A549 (cell line): ENCODE measurements around the gene DIAPH2. TPM values are rescaled to one million over a fixed set of nuclear protein-coding genes. Genes with fewer than 3 reads are reported as not detected.

Experiments
- ATAC-seq, 2 experiments: fragments of 200-7000 bp in 1 of 2; fragments of >200 bp in 1 of 2; cut with Nextera tagmentation in 1 of 2; cut with Tn5 transposase in 1 of 2; 3 replicates each; pipeline versions ENCODE4 v1.8.0 to v1.9.1; 2018 to 2020; ENCODE audit warnings: mild to moderate bottlenecking in 1 of 2, moderate library complexity in 1 of 2
- CTCF ChIA-PET: fragments of 300-600 bp; sonication (Branson Sonifier 250); formaldehyde crosslinking; extraction: SDS; loops from one replicate; lab custom pipeline; 2021; ENCODE audit warnings: antibody characterized with exemption, inconsistent platforms; lab: Yijun Ruan, JAX
- POLR2A ChIA-PET: fragments of 350-600 bp; formaldehyde crosslinking; extraction: SDS; loops from one replicate; lab custom pipeline; 2021; ENCODE audit warnings: antibody characterized with exemption, inconsistent platforms; lab: Yijun Ruan, JAX
- DNase-seq, 2 experiments: peaks; one replicate each; pipeline versions ENCODE4 v3.0.0 to v3.0.0-alpha.2; 2011 to 2016; ENCODE audit warnings: low read depth in 1 of 2, low spot score in 1 of 2
- FAIRE-seq: peaks from 2 replicates; lab custom pipeline; 2011; peaks lifted over from hg19 to GRCh38; lab: Jason Lieb, UNC
- H3K27ac ChIP-seq, 2 experiments: fragments of >200 bp; sonication (Bioruptor Twin); formaldehyde crosslinking; 3 replicates each; pipeline ENCODE4 v1.5.1; 2016 to 2017
- H3K4me1 ChIP-seq: fragments of >200 bp; sonication (Bioruptor Twin); formaldehyde crosslinking; 3 replicates; pipeline ENCODE4 v1.6.1; 2016
- H3K4me2 ChIP-seq: fragments of >200 bp; sonication (Bioruptor Twin); formaldehyde crosslinking; 3 replicates; pipeline ENCODE4 v1.6.1; 2016
- H3K4me3 ChIP-seq: fragments of >200 bp; sonication (Bioruptor Twin); formaldehyde crosslinking; 3 replicates; pipeline ENCODE4 v1.5.1; 2016
- H3K9me3 ChIP-seq: fragments of >200 bp; sonication (Bioruptor Twin); formaldehyde crosslinking; 3 replicates; pipeline ENCODE4 v1.6.1; 2016
- BHLHE40 ChIP-seq: IDR thresholded peaks from 2 replicates; pipeline ENCODE4 v1.6.1; 2012; ENCODE audit warnings: low read depth, low read length, inconsistent platforms
- CBX8 ChIP-seq: fragments of 200-600 bp; sonication (generic); IDR thresholded peaks from 2 replicates; pipeline ENCODE4 v1.6.1; 2016
- CHD2 ChIP-seq: fragments of 150-350 bp; IDR thresholded peaks from 2 replicates; pipeline ENCODE4 v1.6.1; 2014; ENCODE audit warnings: low read length; ENCODE audit not compliant: partially characterized antibody
- GATA3 ChIP-seq: IDR thresholded peaks from 2 replicates; pipeline ENCODE4 v1.6.1; 2012; ENCODE audit warnings: borderline replicate concordance
- HEYL ChIP-seq: fragments of 250-450 bp; sonication (Bioruptor Pico); IDR thresholded peaks from 2 replicates; pipeline ENCODE4 v1.8.0; 2021; ENCODE audit warnings: mild to moderate bottlenecking, moderate library complexity
- KDM1A ChIP-seq: fragments of 200-600 bp; sonication (generic); IDR thresholded peaks from 2 replicates; pipeline ENCODE4 v1.6.1; 2016; ENCODE audit warnings: low read depth, mild to moderate bottlenecking
- MAFK ChIP-seq: fragments of 450-650 bp; IDR thresholded peaks from 2 replicates; pipeline ENCODE4 v1.6.1; 2014; ENCODE audit not compliant: partially characterized antibody
- NPAS2 ChIP-seq: fragments of 250-450 bp; sonication (Bioruptor Pico); IDR thresholded peaks from 2 replicates; pipeline ENCODE4 v1.8.0; 2022; ENCODE audit warnings: mild to moderate bottlenecking, moderate library complexity, borderline replicate concordance
- POLR2A ChIP-seq: IDR thresholded peaks from 2 replicates; pipeline ENCODE4 v1.6.1; 2012; ENCODE audit warnings: mild to moderate bottlenecking, low read length
- RAD21 ChIP-seq, 2 experiments: fragments of >200 bp in 1 of 2; sonication (Bioruptor Twin) in 1 of 2; formaldehyde crosslinking in 1 of 2; IDR thresholded peaks in 1 of 2; conservative IDR thresholded peaks in 1 of 2; 2 replicates in 1 of 2; 3 replicates in 1 of 2; pipeline ENCODE4 v1.6.1; 2012 to 2018; ENCODE audit warnings: inconsistent platforms in 1 of 2
- RFX5 ChIP-seq: fragments of 450-650 bp; IDR thresholded peaks from 2 replicates; pipeline ENCODE4 v1.7.1; 2014; ENCODE audit warnings: antibody characterized with exemption, mild to moderate bottlenecking, moderate library complexity
- SREBF2 ChIP-seq: fragments of 450-650 bp; IDR thresholded peaks from 2 replicates; pipeline ENCODE4 v1.6.1; 2014; ENCODE audit warnings: mild to moderate bottlenecking, moderate library complexity
- TP53 ChIP-seq: fragments of 250-450 bp; sonication (Bioruptor Pico); IDR thresholded peaks from 2 replicates; pipeline ENCODE4 v1.5.0; 2021; ENCODE audit warnings: mild to moderate bottlenecking, moderate library complexity
- ZFP36 ChIP-seq: fragments of 450-650 bp; IDR thresholded peaks from 2 replicates; pipeline ENCODE4 v1.6.1; 2014; ENCODE audit warnings: borderline replicate concordance; ENCODE audit not compliant: partially characterized antibody
- ZNF302 ChIP-seq: fragments of 250-450 bp; sonication (Bioruptor Pico); IDR thresholded peaks from 2 replicates; pipeline ENCODE4 v1.9.0; 2021; ENCODE audit warnings: inconsistent platforms, mild to moderate bottlenecking, moderate library complexity
- ZSCAN20 ChIP-seq: fragments of 250-450 bp; sonication (Bioruptor Pico); IDR thresholded peaks from 2 replicates; pipeline ENCODE4 v1.8.0; 2022; ENCODE audit warnings: mild to moderate bottlenecking, moderate library complexity
- WGBS: methylation state at CpG from one replicate; pipeline ENCODE4 v1.1.6; 2017; ENCODE audit errors: missing lambda C conversion rate; 5-methylcytosine and 5-hydroxymethylcytosine counted together
- polyA plus RNA-seq, 4 experiments: library from polyadenylated mRNA; depleted of rRNA in 3 of 4; stranded (reverse); fragments of >200 nt; fragmentation: RNase III in 1 of 4; extraction: RNeasy Plus Mini Kit Qiagen cat#74134 plus additional on column Dnase treatment in 1 of 4; gene quantifications; 2 replicates in 3 of 4; 3 replicates in 1 of 4; pipeline ENCODE4 v1.2.3, GENCODE V29; 2011 to 2017
- TF ChIP-seq, protein P1 (sequence below): fragments of 450-650 bp; IDR thresholded peaks from 2 replicates; pipeline ENCODE4 v1.6.1; 2014; ENCODE audit warnings: antibody characterized with exemption
- TF ChIP-seq, protein P2 (sequence below): fragments of 200-600 bp; sonication (generic); IDR thresholded peaks from 2 replicates; pipeline ENCODE4 v1.6.1; 2016; ENCODE audit warnings: antibody characterized with exemption, mild to moderate bottlenecking, moderate library complexity
- TF ChIP-seq, protein P3 (sequence below): IDR thresholded peaks from 2 replicates; pipeline ENCODE4 v1.6.1; 2012
- TF ChIP-seq, protein P4 (sequence below): fragments of 250-450 bp; sonication (Bioruptor Pico); IDR thresholded peaks from 2 replicates; pipeline ENCODE4 v1.5.0; 2020; ENCODE audit warnings: low read depth, mild to moderate bottlenecking, moderate library complexity

Gene DIAPH2
- polyA plus RNA-seq, 2 of the 4 experiments (the other 2 are of a cell fraction), result 3.7 to 10.0 TPM

DNA sequence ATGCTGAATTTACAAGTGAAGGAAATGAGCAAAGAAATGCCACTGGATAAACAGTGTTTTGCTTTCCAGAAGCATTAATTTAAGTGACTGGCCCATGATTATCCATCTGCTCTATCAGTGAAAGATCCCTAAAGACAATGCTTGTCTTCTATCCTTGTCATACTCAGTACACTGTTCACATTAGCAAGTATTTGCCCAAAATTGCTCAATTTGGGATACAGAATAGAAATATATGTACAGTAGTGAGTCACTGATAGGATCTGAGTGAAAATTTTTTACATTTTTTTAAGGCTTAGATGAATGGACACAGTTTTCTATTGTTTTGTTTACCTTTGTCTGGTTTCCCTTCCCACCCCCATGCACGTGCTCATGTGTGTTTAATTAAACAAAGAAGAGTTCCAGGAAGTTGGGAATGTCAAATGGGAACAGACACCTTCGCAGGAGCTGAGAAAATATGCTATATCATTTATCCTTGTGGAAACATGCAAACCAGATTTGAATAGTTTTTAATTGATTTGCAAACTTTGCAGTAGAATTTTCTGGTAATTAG, 855.4 kb downstream of the DIAPH2 start:
- ATAC-seq, result no peak
- ChIA-PET POLR2A (no interaction called here), CTCF (no interaction called here)
- H3K9me3 ChIP-seq, result no peaks in the 10 kb centered on the region
- H3K27ac ChIP-seq, result no peak overlapping the region
- WGBS, result 36% methylated on average over 2 of the region's 2 CpGs
- H3K4me2 ChIP-seq, result no peak overlapping the region
- FAIRE-seq, result peak; percentile 80
- no peaks in the 10 kb centered on the region for H3K4me1 ChIP-seq
- no peak overlapping the region for H3K4me3 ChIP-seq
- DNase-seq, result no peak
- TF ChIP-seq, protein P1, sequence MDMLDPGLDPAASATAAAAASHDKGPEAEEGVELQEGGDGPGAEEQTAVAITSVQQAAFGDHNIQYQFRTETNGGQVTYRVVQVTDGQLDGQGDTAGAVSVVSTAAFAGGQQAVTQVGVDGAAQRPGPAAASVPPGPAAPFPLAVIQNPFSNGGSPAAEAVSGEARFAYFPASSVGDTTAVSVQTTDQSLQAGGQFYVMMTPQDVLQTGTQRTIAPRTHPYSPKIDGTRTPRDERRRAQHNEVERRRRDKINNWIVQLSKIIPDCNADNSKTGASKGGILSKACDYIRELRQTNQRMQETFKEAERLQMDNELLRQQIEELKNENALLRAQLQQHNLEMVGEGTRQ, result no peak
- TF ChIP-seq, all 56 proteins: peak for 0

DNA sequence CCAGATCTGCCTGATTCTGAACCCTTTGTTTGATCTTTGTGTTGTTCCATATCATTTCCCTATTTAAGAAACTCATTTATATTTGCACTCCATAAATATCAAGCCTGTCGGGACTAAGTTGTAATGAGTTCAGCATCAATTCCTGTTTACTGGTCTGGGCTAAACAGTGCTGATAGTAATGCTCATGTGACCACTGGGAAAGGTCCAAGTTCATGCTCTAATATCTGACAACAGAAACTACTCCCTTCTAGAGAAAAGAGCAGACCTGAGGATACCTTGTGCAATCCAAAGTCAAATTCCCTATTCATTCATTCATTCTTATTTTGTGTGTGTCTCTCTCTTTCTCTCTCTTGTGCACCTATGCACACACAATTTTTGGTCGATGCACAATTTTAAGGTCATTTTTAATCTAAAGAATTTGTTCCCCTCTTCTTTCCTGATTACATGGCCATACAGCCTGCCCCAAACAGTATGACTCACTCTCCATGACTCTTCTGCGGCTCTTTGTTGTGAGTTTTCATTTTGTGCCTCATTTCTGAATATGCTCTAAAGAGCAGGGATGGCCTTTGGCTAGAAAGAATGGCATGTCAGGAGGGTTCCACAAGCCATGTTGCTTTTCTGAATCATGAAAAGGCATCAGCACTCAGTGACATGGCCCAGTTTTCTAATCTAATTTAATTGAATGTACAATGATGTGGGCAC, 863.4 kb downstream of the DIAPH2 start:
- no peaks in the 10 kb centered on the region for H3K9me3 ChIP-seq
- FAIRE-seq (no peak), DNase-seq (no peak), ATAC-seq (no peak)
- ChIA-PET POLR2A (no interaction called here), CTCF (no interaction called here)
- H3K4me2 ChIP-seq, result no peak overlapping the region
- 78% methylated on average over 3 of the region's 3 CpGs for WGBS
- no peaks in the 10 kb centered on the region for H3K4me1 ChIP-seq
- H3K4me3 ChIP-seq, result no peak overlapping the region
- no peak overlapping the region for H3K27ac ChIP-seq
- no peak for TF ChIP-seq ZNF302 (CRISPR knock-in tag)
- no peak for TF ChIP-seq TP53 (CRISPR knock-in tag)
- TF ChIP-seq, protein P2, sequence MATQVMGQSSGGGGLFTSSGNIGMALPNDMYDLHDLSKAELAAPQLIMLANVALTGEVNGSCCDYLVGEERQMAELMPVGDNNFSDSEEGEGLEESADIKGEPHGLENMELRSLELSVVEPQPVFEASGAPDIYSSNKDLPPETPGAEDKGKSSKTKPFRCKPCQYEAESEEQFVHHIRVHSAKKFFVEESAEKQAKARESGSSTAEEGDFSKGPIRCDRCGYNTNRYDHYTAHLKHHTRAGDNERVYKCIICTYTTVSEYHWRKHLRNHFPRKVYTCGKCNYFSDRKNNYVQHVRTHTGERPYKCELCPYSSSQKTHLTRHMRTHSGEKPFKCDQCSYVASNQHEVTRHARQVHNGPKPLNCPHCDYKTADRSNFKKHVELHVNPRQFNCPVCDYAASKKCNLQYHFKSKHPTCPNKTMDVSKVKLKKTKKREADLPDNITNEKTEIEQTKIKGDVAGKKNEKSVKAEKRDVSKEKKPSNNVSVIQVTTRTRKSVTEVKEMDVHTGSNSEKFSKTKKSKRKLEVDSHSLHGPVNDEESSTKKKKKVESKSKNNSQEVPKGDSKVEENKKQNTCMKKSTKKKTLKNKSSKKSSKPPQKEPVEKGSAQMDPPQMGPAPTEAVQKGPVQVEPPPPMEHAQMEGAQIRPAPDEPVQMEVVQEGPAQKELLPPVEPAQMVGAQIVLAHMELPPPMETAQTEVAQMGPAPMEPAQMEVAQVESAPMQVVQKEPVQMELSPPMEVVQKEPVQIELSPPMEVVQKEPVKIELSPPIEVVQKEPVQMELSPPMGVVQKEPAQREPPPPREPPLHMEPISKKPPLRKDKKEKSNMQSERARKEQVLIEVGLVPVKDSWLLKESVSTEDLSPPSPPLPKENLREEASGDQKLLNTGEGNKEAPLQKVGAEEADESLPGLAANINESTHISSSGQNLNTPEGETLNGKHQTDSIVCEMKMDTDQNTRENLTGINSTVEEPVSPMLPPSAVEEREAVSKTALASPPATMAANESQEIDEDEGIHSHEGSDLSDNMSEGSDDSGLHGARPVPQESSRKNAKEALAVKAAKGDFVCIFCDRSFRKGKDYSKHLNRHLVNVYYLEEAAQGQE, result no peak
- no peak for TF ChIP-seq RAD21 (conservative IDR thresholded peaks at IDR 0.05 in 1 of 2, IDR thresholded peaks at IDR 0.05 in 1 of 2)
- TF ChIP-seq NPAS2 (CRISPR knock-in tag), result no peak
- no peak for TF ChIP-seq HEYL
- no peak for TF ChIP-seq ZSCAN20 (CRISPR knock-in tag)
- TF ChIP-seq CBX8, result no peak
- TF ChIP-seq, protein P3, sequence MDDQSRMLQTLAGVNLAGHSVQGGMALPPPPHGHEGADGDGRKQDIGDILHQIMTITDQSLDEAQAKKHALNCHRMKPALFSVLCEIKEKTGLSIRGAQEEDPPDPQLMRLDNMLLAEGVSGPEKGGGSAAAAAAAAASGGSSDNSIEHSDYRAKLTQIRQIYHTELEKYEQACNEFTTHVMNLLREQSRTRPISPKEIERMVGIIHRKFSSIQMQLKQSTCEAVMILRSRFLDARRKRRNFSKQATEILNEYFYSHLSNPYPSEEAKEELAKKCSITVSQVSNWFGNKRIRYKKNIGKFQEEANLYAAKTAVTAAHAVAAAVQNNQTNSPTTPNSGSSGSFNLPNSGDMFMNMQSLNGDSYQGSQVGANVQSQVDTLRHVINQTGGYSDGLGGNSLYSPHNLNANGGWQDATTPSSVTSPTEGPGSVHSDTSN, result no peak
- TF ChIP-seq, all 56 proteins: peak for 0

DNA sequence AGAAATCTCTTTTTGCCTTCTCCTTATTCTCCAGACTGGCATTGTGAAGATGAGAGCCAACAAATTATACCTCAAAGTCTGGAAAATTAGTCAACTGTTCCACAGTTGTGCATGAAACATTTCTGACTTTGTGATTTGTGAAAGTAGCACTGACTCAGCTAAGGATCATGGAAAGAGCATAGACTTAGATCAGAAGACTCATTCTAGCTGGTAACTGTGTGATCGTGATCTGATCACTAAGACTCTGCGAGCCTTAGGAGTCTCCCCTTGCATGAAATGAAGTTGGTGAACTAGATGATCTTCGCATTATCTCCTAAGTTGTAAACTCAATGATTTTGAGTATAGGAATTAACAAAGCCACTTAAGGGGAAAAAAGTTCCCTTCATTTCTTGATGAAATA, 867.2 kb downstream of the DIAPH2 start:
- Histone ChIP-seq H3K4me1 (no peaks in the 10 kb centered on the region), H3K9me3 (no peaks in the 10 kb centered on the region), H3K4me3 (no peak overlapping the region), H3K4me2 (no peak overlapping the region), H3K27ac (no peak overlapping the region)
- FAIRE-seq, result no peak
- no peak for ATAC-seq
- CTCF ChIA-PET, result no interaction called here
- 98% methylated on average over 3 of the region's 3 CpGs for WGBS
- POLR2A ChIA-PET, result no interaction called here
- TF ChIP-seq, protein P2, result no peak
- TF ChIP-seq NPAS2 (CRISPR knock-in tag) (no peak), GATA3 (no peak), POLR2A (no peak), ZFP36 (no peak), ZNF302 (CRISPR knock-in tag) (no peak), CBX8 (no peak), RFX5 (no peak), CHD2 (no peak), KDM1A (no peak), SREBF2 (no peak), BHLHE40 (no peak), MAFK (no peak), ZSCAN20 (CRISPR knock-in tag) (no peak)
- TF ChIP-seq, protein P4, sequence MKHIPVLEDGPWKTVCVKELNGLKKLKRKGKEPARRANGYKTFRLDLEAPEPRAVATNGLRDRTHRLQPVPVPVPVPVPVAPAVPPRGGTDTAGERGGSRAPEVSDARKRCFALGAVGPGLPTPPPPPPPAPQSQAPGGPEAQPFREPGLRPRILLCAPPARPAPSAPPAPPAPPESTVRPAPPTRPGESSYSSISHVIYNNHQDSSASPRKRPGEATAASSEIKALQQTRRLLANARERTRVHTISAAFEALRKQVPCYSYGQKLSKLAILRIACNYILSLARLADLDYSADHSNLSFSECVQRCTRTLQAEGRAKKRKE (CRISPR knock-in tag), result no peak
- TF ChIP-seq, protein P1, result no peak
- TF ChIP-seq, all 56 proteins: peak for 0
- no peak for DNase-seq
